Subcutaneous abdominal adipose tissue (tissue), 5 donors: ENCODE results near the gene CHST9.
"Not testable (repeated sequence)": the region's sequence is repeated elsewhere in the genome, so short reads cannot be mapped to it uniquely, and the experiment has no call there.

Source experiments
- H3K27ac ChIP-seq: one replicate; pipeline ENCODE4 v1.7.0; 2013; ENCODE audit warnings: low read depth, mild to moderate bottlenecking, inconsistent platforms, low read length, moderate library complexity
- H3K27me3 ChIP-seq, 5 donors: one replicate each; pipeline ENCODE4 v1.7.0; 2013; ENCODE audit warnings: low read length in 5 of 5, inconsistent platforms in 1 of 5; ENCODE audit not compliant: control insufficient read depth in 5 of 5, insufficient read depth in 4 of 5
- H3K36me3 ChIP-seq, 5 donors: one replicate each; pipeline ENCODE4 v1.7.0; 2013; ENCODE audit warnings: low read length in 5 of 5; ENCODE audit not compliant: control insufficient read depth in 5 of 5, insufficient read depth in 5 of 5
- H3K4me1 ChIP-seq, 5 donors: one replicate each; pipeline ENCODE4 v1.7.0; 2013; ENCODE audit warnings: low read length in 5 of 5, mild to moderate bottlenecking in 3 of 5, moderate library complexity in 1 of 5; ENCODE audit not compliant: control insufficient read depth in 5 of 5, insufficient read depth in 5 of 5
- H3K4me3 ChIP-seq, 5 donors: one replicate each; pipeline ENCODE4 v1.7.0; 2013; ENCODE audit warnings: low read length in 5 of 5, low read depth in 1 of 5
- H3K9ac ChIP-seq, 5 donors: one replicate each; pipeline ENCODE4 v1.7.0; 2013; ENCODE audit warnings: low read length in 5 of 5, mild to moderate bottlenecking in 4 of 5, moderate library complexity in 3 of 5
- H3K9me3 ChIP-seq, 5 donors: one replicate each; pipeline ENCODE4 v1.7.0; 2013; ENCODE audit warnings: low read length in 5 of 5; ENCODE audit not compliant: control insufficient read depth in 5 of 5
- donor health status: healthy.
- donor health status: healthy.
- donor health status: healthy.
- donor health status: healthy.
- donor health status: healthy.

CHST9 gene

DNA sequence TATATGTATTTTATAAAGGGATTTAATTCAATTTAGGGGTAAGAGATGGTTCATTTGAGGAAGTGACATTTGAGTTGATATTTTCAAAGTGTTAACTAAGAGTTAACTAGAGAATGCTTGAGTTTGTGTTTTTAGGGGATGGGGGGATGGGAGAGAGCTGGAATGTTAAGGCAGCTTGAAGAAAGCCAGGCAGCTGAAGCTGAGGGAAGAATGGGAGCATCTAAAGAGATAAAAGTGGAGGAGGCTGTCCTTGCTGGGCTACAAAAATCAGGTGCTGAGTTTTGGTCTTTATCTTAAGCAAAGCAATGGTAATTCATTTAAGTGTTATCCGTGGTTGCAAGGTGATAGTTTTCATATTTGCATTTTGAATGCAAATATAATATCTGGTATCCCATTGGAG lies 9.2 kb downstream of the CHST9 start:
- Histone ChIP-seq H3K36me3 (no peaks in the 10 kb centered on the region), H3K27ac (no peak overlapping the region), H3K9ac (no peak overlapping the region), H3K4me1 (no peaks in the 10 kb centered on the region), H3K27me3 (peaks cover 0 to under 1% (median 0%) of the 10 kb centered on the region in 5 donors), H3K4me3 (no peak overlapping the region), H3K9me3 (no peaks in the 10 kb centered on the region)

DNA sequence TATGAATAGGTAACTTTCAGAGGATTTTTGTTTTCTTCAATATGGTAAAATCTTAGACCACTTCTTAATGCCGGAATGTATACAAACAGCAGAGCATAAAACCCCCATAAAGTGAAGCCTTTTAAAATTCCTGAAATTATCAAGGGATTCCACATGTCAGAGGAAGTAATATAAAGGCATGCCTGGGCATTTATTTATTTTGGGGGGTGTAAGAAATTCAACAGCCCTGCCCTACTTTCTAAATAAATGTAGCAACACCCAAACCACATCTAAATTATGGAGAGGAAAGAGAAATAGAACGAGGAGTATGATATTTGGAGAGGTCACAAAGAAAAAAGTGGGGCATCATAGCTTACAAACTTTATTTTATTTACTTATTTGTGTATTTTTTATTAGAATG lies 9.9 kb downstream of the CHST9 start:
- H3K27me3 ChIP-seq: peaks cover 0 to 2% (median 0%) of the 10 kb centered on the region in 5 donors
- no peaks in the 10 kb centered on the region for H3K4me1 ChIP-seq

DNA sequence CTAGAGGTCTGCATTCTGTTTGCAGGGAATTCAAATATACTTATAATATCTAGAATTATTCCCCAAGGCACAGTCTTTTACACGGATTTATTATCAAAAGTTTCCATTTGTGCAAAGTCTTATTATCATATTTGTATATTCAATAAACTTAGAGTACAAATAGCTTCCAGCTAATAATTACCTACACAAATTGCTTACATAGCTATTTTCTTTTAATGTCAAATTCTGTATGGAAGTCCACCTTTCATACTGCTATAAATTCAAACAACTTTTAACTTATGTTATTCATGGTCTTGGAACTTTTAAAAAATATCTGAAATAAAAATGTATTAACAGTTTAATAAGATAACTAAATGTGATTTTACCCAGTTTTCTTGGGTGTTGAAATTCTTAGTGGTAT lies 13.1 kb downstream of the CHST9 start:
- no peak overlapping the region for H3K9ac ChIP-seq
- H3K9me3 ChIP-seq: peaks cover 0 to 4% (median 0%) of the 10 kb centered on the region in 5 donors
- no peak overlapping the region for H3K27ac ChIP-seq
- no peak overlapping the region for H3K4me3 ChIP-seq
- no peaks in the 10 kb centered on the region for H3K36me3 ChIP-seq
- H3K4me1 ChIP-seq: no peaks in the 10 kb centered on the region
- H3K27me3 ChIP-seq: peaks cover 0 to 2% (median 0%) of the 10 kb centered on the region in 5 donors

More for the DNA sequence above, 9.9 kb downstream of the CHST9 start:
- no peak overlapping the region for H3K27ac ChIP-seq
- no peaks in the 10 kb centered on the region for H3K9me3 ChIP-seq
- no peak overlapping the region for H3K4me3 ChIP-seq
- no peaks in the 10 kb centered on the region for H3K36me3 ChIP-seq
- no peak overlapping the region for H3K9ac ChIP-seq

DNA sequence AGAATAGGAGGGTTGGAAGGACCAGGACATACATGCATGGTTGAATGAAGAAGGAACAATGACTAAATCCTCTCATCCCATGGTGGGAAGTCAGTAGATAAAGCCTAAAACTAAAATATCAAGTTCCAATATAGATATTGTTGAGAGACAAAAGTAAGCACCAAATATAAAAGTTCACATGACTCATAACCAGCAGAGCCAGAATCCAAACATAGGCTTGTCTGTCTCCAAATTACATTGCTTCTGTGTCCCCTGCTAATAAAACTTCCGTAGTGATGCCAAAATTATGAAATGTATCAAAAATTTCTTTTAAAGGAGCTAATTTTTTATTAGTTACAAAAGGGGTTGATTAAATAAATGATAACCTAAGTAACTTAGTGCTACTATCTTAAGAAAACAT lies 19.7 kb downstream of the CHST9 start:
- H3K9me3 ChIP-seq: peaks cover 0 to 4% (median 0%) of the 10 kb centered on the region in 5 donors
- H3K27me3 ChIP-seq: no peaks in the 10 kb centered on the region
- no peaks in the 10 kb centered on the region for H3K36me3 ChIP-seq
- no peak overlapping the region for H3K9ac ChIP-seq
- H3K4me1 ChIP-seq: no peaks in the 10 kb centered on the region
- H3K4me3 ChIP-seq: no peak overlapping the region
- no peak overlapping the region for H3K27ac ChIP-seq

DNA sequence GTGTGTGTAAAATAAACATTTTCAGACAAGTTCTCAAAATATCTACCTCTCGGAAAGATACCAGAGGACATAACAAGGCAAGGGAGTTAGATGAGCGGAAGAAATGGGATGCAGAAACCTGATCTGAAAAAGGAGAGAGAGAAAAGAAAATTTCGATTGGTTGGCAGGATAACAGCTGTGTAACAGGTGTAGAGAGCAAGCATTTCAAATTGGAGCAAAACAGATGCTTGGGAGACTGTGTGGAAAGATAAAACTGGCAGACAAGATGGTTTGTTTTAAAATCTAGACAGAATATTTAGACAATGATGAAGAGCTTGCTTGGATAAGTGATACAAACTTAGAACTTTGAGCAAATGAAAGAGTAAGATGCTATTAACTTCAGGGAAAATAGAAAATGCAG lies 20.2 kb downstream of the CHST9 start:
- Histone ChIP-seq H3K36me3 (no peaks in the 10 kb centered on the region), H3K27ac (no peak overlapping the region), H3K9ac (no peak overlapping the region), H3K27me3 (no peaks in the 10 kb centered on the region), H3K4me1 (no peaks in the 10 kb centered on the region), H3K9me3 (peaks cover 0 to under 1% (median 0%) of the 10 kb centered on the region in 5 donors), H3K4me3 (no peak overlapping the region)

DNA sequence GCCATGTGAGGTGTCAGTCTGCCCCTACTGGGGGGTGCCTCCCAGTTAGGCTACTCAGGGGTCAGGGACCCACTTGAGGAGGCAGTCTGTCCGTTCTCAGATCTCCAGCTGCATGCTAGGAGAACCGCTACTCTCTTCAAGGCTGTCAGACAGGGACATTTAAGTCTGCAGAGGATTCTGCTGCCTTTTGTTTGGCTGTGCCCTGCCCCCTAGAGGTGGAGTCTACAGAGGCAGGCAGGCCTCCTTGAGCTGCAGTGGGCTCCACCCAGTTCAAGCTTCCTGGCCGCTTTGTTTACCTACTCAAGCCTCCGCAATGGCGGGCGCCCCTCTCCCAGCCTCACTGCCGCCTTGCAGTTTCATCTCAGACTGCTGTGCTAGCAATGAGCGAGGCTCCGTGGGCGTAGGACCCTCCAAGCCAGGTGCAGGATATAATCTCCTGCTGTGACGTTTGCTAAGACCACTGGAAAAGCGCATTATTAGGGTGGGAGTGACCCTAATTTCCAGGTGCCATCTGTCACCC lies 21.9 kb downstream of the CHST9 start:
- not testable (repeated sequence) for H3K9me3 ChIP-seq, H3K36me3 ChIP-seq, H3K4me1 ChIP-seq, H3K9ac ChIP-seq, H3K4me3 ChIP-seq, H3K27ac ChIP-seq, H3K27me3 ChIP-seq

DNA sequence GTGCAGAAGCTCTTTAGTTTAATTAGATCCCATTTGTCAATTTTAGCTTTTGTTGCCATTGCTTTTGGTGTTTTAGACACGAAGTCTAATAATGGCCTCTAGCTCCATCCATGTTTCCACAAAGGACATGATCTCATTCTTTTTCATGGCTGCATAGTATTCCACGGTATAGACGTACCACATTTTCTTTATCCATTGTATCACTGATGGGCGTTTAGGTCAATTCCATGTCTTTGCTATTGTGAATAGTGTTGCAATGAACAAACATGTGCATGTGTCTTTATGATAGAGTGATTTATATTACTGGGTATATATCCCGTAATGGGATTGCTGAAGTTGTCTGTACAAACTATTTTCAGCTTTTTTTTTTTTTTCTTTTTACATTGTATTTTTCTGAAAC lies 35.9 kb downstream of the CHST9 start:
- H3K4me1 ChIP-seq, H3K4me3 ChIP-seq, H3K36me3 ChIP-seq, H3K27me3 ChIP-seq, H3K27ac ChIP-seq, H3K9me3 ChIP-seq, H3K9ac ChIP-seq: not testable (repeated sequence)

DNA sequence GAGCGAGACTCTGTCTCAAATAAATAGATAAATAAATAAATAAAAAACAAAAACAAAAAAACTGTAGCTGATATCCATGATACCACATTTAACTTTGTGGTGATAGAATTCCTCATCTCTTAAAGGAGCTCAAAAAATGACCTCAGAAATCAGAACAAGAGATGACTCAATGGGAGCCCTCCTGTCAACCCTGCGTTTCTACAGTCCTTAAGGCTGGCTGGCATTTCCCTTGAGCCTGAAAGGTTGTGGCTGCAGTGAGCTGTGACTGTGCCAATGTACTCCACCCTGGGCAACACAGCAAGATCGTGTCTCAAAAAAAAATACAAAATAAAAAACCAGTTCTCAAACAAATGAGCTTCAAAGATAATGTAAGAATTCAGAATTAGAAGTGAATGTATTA lies 40.4 kb downstream of the CHST9 start:
- no peak overlapping the region for H3K9ac ChIP-seq
- H3K9me3 ChIP-seq: peaks cover 0 to 8% (median 5%) of the 10 kb centered on the region in 5 donors
- H3K27ac ChIP-seq: no peak overlapping the region
- no peaks in the 10 kb centered on the region for H3K36me3 ChIP-seq
- H3K4me1 ChIP-seq: no peaks in the 10 kb centered on the region
- no peaks in the 10 kb centered on the region for H3K27me3 ChIP-seq
- no peak overlapping the region for H3K4me3 ChIP-seq

DNA sequence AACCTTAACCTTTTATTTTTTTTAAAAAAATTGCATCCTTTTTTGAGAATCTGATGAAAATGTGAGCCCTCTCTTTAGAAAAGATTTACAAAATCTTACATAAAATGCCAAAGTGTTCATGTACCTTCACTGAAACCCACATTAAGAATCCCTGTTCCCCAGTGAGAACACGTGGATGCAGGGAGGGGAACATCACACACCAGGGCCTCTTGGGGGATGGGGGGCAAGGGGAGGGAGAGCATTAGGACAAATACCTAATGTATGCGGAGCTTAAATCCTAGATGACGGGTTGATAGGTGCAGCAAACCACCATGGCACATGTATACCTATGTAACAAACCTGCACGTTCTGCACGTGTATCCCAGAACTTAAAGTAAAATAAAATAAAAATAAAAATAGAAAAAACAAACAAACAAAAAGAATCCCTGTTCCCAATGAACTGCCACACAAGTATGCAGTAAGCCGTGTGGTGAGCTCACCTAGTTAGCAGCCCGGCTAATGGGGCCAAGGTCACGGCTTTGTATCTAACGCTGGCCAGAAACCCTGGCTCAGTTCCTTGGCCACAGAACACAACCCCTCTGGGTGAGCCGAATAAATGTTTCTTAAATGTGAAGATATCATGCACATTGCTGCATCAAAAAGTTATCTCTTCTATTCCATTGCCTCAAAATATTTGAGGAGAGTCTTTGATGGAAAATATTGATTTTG lies 41.4 kb downstream of the CHST9 start:
- Histone ChIP-seq H3K36me3 (no peaks in the 10 kb centered on the region), H3K4me3 (no peak overlapping the region), H3K9me3 (peaks cover 0 to 3% (median 0%) of the 10 kb centered on the region in 5 donors), H3K9ac (no peak overlapping the region), H3K4me1 (no peaks in the 10 kb centered on the region), H3K27me3 (no peaks in the 10 kb centered on the region), H3K27ac (no peak overlapping the region)

DNA sequence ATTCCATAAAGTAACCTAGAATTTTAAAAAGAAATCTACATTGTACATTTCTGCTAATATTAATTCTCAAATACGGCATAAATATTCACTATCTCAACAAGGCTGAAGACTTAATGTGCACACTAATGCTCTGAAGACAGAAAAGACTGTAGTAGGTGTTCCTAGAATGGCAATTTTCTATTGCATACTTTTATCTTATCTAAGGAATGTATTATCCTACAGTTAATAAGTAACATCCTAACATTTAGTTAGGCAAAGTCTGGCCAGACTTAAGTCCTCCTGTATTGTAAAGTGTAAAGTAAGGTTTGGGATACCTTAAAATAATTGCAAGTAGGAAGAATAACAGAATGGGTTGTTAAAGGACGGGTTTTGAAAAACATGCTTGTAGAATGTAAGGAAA lies 42.2 kb downstream of the CHST9 start:
- Histone ChIP-seq H3K27me3 (no peaks in the 10 kb centered on the region), H3K9ac (no peak overlapping the region), H3K4me1 (no peaks in the 10 kb centered on the region), H3K9me3 (peaks cover 0 to 2% (median 0%) of the 10 kb centered on the region in 5 donors), H3K27ac (no peak overlapping the region), H3K4me3 (no peak overlapping the region), H3K36me3 (no peaks in the 10 kb centered on the region)
